GM19452 (cell line): ENCODE measurements around the gene POLRMT.
"Not testable (repeated sequence)": the region's sequence is repeated elsewhere in the genome, so short reads cannot be mapped to it uniquely, and the experiment has no call there.

Experiments used
- ATAC-seq: cut with Tn5 transposase; IDR thresholded peaks from one replicate; pipeline ENCODE4 v1.9.1; 2021; ENCODE audit not compliant: unreplicated experiment

POLRMT gene

DNA sequence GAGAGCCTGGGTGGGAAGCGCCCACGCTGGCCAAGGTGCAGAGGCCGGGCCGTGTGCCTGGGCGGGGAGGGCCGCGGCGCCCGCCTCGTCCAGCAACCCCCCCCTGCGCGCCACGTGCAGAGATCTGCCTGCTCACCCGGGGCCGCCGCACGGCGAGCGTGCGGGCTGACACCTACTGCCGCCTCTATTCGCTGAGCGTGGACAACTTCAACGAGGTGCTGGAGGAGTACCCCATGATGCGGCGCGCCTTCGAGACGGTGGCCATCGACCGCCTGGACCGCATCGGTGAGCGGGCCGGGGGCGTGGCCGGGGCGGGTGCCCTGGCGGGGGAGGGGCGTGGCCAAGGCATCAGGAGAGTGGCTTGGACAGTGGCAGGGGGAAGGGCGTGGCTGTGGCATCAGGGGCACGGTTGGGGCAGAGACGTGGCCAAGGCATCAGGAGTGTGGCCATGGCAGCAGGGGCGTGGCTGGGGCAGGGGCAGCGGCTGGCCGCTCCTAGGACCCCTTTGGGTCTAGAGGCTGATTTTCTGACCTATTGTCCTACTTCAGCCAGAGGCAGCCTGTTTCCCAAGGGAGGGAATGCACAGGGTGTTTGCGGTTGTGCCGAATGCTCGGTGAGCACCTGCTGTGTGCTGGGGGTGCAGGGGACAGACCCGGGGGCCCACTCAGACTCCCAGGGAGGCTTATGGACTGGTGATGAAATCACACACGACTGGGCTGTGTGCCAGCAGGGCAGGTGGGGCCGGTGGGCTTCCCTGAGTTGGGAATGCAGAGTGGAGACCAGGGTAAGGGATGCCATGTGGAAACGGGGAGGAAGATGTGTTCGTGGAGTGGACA is 19.4 kb downstream of the POLRMT start:
- no peak for ATAC-seq

DNA sequence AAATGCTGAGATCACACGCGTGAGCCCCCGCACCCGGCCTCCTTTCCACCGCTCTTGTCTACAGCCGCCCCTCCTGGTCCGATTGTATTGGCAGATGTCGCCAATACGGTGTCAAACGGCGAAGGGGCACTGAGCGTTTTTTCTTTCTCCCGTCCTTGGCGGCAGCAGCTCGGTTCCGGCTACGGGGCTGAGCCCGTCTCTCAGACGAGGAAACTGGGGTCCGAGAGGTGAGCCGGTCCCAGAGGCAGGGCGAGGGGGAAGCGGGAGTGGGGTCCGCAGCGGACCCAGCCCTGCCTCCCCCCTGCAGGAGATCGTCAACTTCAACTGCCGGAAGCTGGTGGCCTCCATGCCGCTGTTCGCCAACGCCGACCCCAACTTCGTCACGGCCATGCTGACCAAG is 20.4 kb downstream of the POLRMT start:
- no peak for ATAC-seq

DNA sequence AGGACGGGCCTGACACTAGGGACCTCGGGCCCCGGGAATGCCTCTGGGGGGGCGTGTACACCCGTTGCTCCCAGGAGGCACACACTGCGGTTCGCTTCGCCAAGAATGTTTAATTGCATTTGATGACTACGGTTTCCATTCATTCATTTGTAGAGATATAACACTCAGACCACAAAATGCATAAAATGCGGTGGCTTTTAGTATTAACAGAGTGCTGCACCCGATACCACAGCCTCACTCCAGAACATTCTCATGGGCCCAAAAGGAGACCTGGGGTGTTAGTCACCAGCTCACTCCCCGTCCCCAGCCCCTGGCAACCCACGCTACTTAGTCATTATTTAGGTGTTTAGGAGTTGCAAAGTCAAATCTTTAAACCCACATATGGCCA is 21.9 kb downstream of the POLRMT start:
- no peak for ATAC-seq

DNA sequence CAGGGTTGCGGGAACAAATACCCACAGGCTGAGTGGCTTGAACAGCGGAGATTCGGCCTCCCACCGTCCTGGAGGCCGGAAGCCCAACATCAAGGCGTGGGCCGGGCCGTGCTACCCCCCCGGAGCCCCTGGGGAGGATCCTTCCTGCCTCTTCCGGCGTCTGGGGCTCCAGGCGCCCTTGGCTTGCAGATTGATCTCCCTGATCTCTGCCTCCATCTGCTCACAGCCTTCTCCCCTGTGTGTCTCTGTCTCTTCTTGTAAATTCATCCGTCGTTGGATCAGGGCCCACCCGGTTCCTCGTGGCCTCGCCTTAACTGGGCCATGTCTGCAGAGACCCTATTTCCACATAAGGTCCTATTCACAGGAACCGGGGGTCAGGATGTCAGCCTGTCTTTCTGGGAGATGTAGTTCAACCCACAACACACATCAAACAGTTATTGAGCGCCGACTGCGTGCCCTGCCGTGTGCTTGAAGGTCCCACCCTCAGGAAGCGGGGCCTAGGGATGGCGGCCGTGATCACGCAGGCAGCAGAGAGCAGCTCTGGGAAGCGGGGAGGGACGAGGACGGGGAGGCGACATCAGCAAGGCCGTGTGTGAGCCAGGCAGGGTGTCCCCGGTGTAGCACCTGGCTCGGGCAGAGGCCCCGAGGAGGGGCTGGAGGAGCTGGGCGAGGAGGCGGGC is 22.4 kb downstream of the POLRMT start:
- no peak for ATAC-seq

DNA sequence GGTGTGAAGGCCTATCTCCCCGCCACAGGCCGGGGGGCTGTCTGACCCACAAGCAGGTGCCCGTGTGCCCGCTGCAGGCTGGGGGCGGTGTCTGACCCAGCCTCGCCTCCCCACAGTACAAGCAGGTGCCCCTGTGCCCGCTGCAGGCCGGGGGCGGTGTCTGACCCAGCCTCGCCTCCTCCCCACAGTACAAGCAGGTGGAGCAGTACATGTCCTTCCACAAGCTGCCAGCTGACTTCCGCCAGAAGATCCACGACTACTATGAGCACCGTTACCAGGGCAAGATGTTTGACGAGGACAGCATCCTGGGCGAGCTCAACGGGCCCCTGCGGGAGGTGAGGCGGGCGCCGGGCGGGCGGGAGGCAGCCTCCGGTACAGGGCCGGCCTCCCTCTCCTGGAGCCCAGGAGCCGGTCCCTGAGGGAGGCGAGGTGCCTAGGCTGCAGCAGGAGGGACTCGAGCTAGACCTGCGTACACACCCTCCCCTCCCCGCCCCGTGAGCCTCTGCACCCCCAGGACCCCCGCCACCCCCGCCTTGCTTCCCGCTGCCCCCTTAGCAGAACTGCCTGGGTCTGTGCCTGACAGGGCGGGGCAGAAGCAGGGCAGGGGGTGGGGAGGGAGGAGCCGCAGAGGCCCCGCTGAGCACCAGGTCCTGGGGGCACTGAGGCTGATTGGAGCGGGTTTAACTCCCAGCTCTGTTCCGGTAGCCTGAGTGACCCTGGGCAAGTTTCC is 23.1 kb downstream of the POLRMT start:
- no peak for ATAC-seq

DNA sequence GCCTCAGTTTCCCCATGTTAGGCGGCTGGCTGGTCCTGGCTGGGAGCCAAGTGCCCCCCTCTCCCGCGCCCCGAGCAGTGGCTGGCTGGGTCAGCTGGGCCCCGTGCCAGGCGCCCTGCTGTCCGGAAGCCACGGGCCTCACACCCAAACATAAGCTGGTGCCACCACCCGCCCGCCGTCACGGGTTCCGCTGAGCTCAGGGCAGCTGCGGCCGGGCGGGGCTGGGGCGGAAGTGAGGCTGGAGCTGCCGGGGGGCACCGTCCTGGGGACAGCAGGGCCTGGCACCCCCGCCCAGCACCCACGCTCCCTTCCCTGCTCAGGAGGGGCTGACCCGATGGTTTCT is 24.4 kb downstream of the POLRMT start:
- no peak for ATAC-seq

DNA sequence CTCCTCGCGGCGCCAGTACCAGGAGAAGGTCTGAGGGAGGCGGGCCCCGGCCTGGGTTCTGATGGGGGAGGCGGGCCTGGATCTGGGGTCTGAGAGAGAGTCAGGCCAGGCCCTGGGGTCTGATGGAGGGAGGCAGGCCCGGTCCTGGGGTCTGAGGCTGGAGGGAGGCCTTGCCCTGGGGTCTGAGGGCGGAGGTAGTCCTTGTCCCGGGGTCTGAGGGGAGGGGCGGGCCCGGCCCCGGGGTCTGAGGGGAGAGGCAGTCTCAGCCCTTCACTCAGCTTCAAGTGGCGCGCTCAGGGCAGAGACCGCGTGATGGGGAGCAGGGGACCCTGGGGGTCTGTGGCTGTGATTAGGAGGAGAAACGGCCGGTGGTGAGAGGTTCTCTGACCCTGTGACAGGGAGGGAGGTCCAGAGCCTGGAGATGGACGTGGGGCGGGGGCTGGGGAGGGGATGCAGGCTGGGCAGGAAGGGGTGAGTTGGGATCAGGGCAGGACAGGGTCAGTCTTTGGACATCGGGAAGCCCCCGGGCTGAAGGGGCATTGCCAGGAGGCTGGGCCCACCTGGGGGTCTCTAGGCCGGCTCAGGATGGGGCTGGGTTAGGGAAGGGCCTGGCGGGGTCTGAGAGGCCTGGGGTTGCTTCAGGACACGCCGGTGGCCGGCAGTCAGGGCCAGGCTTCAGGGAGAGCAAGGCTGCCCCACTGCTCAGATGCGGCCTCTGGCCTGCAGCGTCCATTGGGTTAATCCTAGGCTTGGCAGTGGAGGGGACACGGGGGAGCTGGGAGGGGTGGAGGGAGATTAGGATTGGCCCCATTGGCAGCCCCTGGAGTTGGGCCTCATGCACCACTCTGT is 25.0 kb downstream of the POLRMT start:
- ATAC-seq, result no peak

DNA sequence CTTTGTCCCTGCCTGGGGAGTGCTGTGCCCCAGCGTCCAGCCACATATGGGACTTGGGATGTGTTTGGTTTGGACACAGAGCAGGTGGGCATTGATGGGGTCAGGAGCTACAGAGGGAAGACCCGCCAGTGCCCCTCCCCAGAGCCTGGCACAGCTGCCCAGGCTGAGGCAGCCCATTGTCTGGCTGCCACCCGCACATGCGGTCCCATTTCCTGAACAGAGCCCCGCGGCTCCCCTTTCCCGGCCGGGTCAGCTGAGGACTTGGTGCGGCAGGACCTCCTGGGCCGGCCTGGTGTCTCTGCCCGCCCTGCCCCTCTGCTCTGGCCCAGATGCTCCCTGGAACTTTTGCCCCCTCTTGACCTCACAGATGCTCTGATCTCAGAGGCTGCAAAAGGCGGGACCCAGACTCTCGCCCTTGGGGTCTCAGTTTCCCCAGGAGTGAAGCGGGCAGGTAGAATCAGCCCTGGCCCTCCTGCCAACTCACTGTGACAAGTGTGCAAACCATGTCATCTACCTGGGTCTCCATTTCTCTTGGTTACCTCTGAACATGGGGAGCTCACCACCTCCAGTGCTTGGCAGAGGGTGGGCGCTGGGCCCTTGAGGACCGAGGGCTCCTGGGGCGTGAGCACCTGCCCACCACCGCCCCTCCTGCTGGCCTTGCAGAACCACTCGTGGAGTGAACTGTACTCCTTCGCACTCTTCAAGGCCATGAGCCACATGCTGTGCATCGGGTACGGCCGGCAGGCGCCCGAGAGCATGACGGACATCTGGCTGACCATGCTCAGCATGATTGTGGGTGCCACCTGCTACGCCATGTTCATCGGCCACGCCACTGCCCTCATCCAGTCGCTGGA is 25.8 kb downstream of the POLRMT start:
- ATAC-seq, result no peak

DNA sequence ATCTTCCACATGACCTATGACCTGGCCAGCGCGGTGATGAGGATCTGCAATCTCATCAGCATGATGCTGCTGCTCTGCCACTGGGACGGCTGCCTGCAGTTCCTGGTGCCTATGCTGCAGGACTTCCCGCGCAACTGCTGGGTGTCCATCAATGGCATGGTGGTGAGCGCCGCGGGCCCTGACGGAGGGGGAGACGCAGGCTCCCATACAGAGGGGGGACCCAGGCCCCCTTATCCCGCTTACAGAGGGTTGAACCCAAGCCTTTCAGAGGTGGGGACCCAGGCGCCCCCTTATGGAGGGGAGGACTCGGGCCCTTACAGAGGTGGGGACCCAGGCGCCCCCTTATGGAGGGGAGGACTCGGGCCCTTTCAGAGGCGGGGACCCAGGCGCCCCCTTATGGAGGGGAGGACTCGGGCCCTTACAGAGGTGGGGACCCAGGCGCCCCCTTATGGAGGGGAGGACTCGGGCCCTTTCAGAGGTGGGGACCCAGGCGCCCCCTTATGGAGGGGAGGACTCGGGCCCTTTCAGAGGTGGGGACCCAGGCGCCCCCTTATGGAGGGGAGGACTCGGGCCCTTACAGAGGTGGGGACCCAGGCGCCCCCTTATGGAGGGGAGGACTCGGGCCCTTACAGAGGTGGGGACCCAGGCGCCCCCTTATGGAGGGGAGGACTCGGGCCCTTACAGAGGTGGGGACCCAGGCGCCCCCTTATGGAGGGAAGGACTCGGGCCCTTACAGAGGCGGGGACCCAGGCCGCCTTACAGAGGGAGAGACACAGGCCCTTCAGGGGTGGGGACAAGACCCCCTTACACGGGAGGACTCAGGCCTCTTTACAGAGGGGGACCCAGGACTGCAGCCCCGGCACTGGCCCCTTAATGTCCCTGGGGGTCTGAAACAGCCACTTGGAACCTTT is 28.0 kb downstream of the POLRMT start:
- not testable (repeated sequence) for ATAC-seq

DNA sequence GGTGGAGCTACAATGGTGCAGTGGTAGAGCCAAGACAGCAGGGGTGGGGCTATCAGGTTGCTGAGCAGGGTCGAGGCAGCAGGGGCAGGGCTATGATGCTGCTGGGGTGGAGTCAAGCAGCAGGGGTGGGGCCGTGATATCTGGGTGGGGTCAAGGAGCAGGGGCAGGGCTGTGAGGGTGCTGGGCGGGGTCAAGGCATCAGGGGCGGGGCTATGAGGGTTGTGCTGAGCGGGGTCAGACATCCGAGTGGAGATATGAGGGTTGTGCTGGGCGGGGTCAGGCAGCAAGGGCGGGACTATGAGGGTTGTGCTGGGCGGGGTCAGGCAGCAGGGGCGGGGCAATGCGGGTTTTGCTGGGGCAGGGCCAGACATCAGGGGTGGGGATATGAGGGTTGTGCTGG is 29.0 kb downstream of the POLRMT start:
- no peak for ATAC-seq

DNA sequence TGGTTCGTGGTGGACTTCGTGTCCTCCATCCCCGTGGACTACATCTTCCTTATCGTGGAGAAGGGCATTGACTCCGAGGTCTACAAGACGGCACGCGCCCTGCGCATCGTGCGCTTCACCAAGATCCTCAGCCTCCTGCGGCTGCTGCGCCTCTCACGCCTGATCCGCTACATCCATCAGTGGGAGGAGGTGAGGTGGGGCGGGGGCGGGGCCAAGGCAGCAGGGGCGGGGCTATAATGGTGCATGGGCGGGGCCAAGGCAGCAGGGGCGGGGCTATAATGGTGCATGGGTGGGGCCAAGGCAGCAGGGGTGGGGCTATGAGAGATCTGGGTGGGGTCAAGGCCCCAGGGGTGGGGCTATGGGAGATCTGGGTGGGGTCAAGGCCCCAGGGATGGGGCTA is 29.6 kb downstream of the POLRMT start:
- not testable (repeated sequence) for ATAC-seq

DNA sequence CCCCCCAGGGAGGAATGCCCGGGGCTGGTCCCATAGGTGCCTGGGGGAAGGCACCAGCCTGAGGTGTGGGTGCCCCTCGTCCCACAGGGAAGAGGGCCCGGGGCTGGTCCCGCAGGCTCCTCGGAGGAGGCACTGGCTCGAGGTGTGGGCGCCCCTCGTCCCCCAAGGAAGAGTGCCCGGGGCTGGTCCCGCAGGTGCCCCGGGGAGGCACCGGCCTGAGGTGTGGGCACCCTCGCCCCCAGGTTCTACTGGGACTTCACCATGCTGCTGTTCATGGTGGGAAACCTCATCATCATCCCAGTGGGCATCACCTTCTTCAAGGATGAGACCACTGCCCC is 30.1 kb downstream of the POLRMT start:
- not testable (repeated sequence) for ATAC-seq

DNA sequence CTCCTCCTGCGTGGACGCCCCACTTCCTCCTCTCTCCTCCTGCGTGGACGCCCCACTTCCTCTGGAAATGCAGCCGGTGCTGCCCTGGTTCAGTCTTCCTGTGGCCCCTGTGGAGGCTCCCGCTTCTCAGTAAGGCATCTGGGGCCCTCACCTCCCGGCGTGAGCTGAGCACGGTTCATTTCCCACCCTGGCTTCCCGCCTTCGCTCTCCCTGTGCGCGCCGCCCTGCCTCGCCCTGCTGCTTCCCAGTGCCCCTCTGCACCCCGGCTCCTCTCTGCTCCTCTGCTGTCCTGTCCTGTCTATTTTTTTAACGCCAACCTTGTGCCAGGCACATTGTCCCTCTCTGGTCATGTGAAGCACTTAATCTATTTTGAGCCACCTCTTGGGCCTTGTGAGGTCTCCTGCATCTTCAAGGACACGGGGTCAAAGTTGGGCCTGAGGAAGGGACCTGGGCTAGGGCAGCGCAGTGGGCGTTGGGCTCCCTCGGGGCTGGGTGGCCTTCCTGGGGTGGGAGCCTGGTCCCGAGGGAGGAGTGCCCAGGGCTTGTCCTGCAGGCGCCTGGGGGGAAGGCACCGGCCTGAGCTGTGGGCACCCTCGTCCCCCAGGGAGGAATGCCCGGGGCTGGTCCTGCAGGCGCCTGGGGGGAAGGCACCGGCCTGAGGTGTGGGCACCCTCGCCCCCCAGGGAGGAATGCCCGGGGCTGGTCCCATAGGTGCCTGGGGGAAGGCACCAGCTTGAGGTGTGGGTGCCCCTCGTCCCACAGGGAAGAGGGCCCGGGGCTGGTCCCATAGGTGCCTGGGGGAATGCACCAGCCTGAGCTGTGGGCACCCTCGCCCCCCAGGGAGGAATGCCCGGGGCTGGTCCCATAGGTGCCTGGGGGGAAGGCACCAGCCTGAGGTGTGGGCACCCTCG is 30.7 kb downstream of the POLRMT start:
- no peak for ATAC-seq

DNA sequence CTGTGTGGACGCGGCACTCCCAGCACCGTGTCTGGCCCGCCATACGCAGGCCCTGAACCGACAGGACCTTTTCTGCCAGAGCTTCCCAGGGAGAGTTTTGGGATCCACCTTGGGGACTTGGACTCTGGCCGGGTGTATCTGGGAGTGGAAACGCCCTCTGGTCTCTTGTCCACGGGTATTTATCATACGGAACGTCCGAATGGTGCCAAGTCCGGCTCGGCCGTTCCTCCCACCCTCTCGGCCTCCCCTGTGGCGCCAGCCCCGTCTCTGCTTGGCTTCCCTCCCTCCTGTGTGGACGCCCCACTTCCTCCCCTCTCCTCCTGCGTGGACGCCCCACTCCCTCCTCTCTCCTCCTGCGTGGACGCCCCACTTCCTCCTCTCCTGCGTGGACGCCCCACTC is 31.5 kb downstream of the POLRMT start:
- no peak for ATAC-seq

DNA sequence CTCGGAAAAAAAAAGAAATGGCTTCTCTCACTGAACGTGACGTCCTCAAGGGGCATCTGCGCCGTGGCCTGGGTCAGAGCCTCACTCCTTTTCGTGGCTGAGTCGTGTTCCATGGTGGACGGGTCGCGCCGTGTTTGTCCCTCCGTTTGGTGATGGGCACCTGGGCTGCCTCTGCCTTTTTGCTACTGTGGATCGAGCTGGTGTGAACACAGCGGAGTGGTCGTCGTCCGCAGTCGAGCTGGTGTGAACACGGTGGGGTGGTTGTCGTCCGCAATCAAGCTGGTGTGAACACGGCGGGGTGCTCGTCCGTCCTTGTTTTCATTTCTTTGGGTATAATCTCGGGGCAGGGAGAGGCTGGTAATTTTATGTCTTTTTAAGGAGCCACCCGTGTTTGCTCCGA is 32.0 kb downstream of the POLRMT start:
- no peak for ATAC-seq

DNA sequence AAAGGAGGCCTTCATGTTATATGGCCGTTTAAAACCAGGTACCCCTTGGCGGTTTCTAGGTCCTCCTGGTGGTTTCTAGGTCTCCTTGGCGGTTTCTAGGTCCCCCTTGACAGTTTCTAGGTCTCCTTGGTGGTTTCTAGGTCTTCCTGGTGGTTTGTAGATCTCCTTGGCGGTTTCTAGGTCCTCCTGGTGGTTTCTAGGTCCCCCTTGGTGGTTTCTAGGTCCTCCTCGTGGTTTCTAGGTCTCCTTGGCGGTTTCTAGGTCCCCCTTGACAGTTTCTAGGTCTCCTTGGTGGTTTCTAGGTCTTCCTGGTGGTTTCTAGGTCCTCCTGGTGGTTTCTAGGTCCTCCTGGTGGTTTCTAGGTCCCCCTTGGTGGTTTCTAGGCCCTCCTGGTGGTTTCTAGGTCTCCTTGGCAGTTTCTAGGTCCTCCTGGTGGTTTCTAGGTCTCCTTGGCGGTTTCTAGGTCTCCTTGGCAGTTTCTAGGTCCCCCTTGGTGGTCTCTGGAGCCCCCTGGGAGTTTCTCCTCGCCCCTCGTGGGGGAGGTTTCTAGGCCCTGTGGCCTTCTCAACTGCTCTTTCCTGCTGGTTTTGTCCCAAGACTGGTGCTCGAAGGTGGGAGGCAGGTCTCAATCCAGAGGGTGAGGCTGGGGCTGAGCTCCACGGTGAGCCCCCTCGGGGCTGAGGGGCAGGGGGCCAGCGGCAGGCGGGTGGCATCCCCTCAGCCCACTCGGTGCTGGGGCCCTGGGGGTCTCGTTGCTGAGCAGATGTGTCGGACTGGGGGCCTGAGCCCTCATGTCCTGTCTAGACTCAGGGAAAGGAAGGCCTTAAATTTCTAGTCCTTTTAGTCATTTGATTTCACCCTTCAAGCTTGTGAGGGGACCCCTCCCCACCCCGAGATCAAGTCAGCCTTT is 35.7 kb downstream of the POLRMT start:
- no peak for ATAC-seq

DNA sequence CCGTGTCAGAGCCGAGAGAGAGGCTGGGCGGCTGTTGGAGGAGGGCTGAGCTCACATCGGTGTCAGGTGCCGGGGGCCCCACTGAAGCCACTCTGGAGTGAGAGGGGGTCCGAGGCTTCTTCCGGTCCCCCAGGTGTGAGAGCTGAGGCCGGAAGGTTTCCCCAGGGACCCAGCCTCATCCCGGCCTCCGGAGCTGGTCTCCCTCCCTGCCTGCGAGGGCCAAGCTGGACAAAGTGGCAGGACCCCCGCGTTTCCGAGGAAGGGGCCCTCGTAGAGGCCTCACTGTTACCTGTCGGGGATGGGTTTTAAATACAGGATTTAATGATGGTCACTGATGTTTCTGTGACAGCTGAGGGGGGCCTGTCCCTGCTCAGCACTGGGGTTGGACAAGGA is 37.1 kb downstream of the POLRMT start:
- ATAC-seq, result no peak
